IMR-90 (cell line): ENCODE results near the gene SLC24A3. TPM values are rescaled to one million over a fixed set of nuclear protein-coding genes. Genes with fewer than 3 reads are reported as not detected.

ENCODE experiments used
- ATAC-seq: fragments of 200-7000 bp; cut with Tn5 transposase; 2 replicates; pipeline ENCODE4 v1.9.1; 2020; ENCODE audit warnings: low read depth, mild to moderate bottlenecking, moderate library complexity
- BruUV-seq: library from RNA; stranded (reverse); fragments of 400-500 nt; replicated peaks from 2 replicates; lab custom pipeline; 2021; lab: Mats Ljungman, UMichigan
- CTCF ChIA-PET: fragments of 300-600 bp; formaldehyde crosslinking; extraction: SDS; loops from one replicate; lab custom pipeline; 2021; ENCODE audit warnings: antibody characterized with exemption; lab: Yijun Ruan, JAX
- POLR2A ChIA-PET: fragments of 300-600 bp; sonication (Branson Sonifier 250); formaldehyde crosslinking; loops from one replicate; lab custom pipeline; 2022; ENCODE audit warnings: antibody characterized with exemption; ENCODE audit not compliant: unreplicated experiment; lab: Charles Lee
- DNase-seq: peaks from one replicate; pipeline ENCODE4 v3.0.0; 2013
- H2AFZ ChIP-seq: replicated peaks from 2 replicates; pipeline ENCODE3; 2013; ENCODE audit warnings: low read length, mild to moderate bottlenecking; ENCODE audit not compliant: poor library complexity
- H2AK5ac ChIP-seq: 2 replicates; pipeline ENCODE4 v1.6.1; 2013; ENCODE audit warnings: low read depth, low read length, inconsistent platforms
- H2AK9ac ChIP-seq: replicated peaks from 2 replicates; pipeline ENCODE3; 2013; ENCODE audit warnings: mild to moderate bottlenecking, low read depth, low read length, moderate library complexity; ENCODE audit not compliant: poor library complexity
- H2BK120ac ChIP-seq: 2 replicates; pipeline ENCODE4 v1.6.1; 2013; ENCODE audit warnings: low read depth, low read length, inconsistent platforms
- H2BK15ac ChIP-seq: 3 replicates; pipeline ENCODE4 v1.6.1; 2013; ENCODE audit warnings: low read depth, low read length, inconsistent platforms
- H2BK20ac ChIP-seq: 2 replicates; pipeline ENCODE4 v1.6.1; 2013; ENCODE audit warnings: low read depth, mild to moderate bottlenecking, inconsistent platforms, low read length, moderate library complexity
- H2BK5ac ChIP-seq: 2 replicates; pipeline ENCODE4 v1.6.1; 2013; ENCODE audit warnings: mild to moderate bottlenecking, low read depth, low read length, inconsistent platforms; ENCODE audit not compliant: poor library complexity, severe bottlenecking
- H3K14ac ChIP-seq: replicated peaks from 2 replicates; pipeline ENCODE4 v1.6.1; 2013; ENCODE audit warnings: low read depth, low read length, inconsistent platforms
- H3K18ac ChIP-seq: 2 replicates; pipeline ENCODE4 v1.6.1; 2013; ENCODE audit warnings: low read depth, low read length, control low read depth
- H3K23ac ChIP-seq: 2 replicates; pipeline ENCODE4 v1.6.1; 2013; ENCODE audit warnings: low read depth, low read length, inconsistent platforms
- H3K27ac ChIP-seq: 2 replicates; pipeline ENCODE4 v1.5.1; 2013; ENCODE audit warnings: mild to moderate bottlenecking, control low read depth, low read length; ENCODE audit not compliant: insufficient read depth
- H3K27me3 ChIP-seq: 2 replicates; pipeline ENCODE4 v1.6.1; 2013; ENCODE audit warnings: low read length; ENCODE audit not compliant: control insufficient read depth, insufficient read depth
- H3K36me3 ChIP-seq: 2 replicates; pipeline ENCODE4 v1.6.1; 2013; ENCODE audit warnings: low read length, mixed read lengths; ENCODE audit not compliant: control insufficient read depth, insufficient read depth
- H3K4ac ChIP-seq: 2 replicates; pipeline ENCODE4 v1.6.1; 2013; ENCODE audit warnings: low read depth, low read length, inconsistent platforms
- H3K4me1 ChIP-seq: 2 replicates; pipeline ENCODE4 v1.6.1; 2013; ENCODE audit warnings: low read length, mixed read lengths; ENCODE audit not compliant: control insufficient read depth, insufficient read depth
- H3K4me2 ChIP-seq: 2 replicates; pipeline ENCODE4 v1.6.1; 2013; ENCODE audit warnings: low read depth, mild to moderate bottlenecking, control low read depth, low read length, moderate library complexity
- H3K4me3 ChIP-seq: 2 replicates; pipeline ENCODE4 v1.5.1; 2013; ENCODE audit warnings: low read depth, mild to moderate bottlenecking, control low read depth, low read length, moderate library complexity; ENCODE audit not compliant: insufficient read depth
- H3K56ac ChIP-seq: 2 replicates; pipeline ENCODE4 v1.6.1; 2013; ENCODE audit warnings: low read length, inconsistent platforms; ENCODE audit not compliant: insufficient read depth; ENCODE audit errors: extremely low read depth
- H3K79me1 ChIP-seq, 2 experiments: 2 replicates each; pipeline ENCODE4 v1.6.1; 2013; ENCODE audit warnings: low read length in 2 of 2, inconsistent platforms in 1 of 2, low read depth in 1 of 2
- H3K9ac ChIP-seq: 2 replicates; pipeline ENCODE4 v1.6.1; 2013; ENCODE audit warnings: low read depth, low read length, control low read depth
- H3K9me1 ChIP-seq: 2 replicates; pipeline ENCODE4 v1.6.1; 2013; ENCODE audit warnings: low read length, inconsistent platforms; ENCODE audit not compliant: insufficient read depth
- H3K9me3 ChIP-seq: 2 replicates; pipeline ENCODE4 v1.6.1; 2013; ENCODE audit warnings: low read length; ENCODE audit not compliant: control insufficient read depth, insufficient read depth
- H4K20me1 ChIP-seq: 2 replicates; pipeline ENCODE4 v1.6.1; 2013; ENCODE audit warnings: low read length, inconsistent platforms; ENCODE audit not compliant: insufficient read depth
- H4K5ac ChIP-seq: 2 replicates; pipeline ENCODE4 v1.6.1; 2013; ENCODE audit warnings: mild to moderate bottlenecking, low read depth, low read length, control low read depth
- H4K8ac ChIP-seq, 2 experiments: 2 replicates each; pipeline ENCODE4 v1.6.1; 2013; ENCODE audit warnings: low read depth in 2 of 2, low read length in 2 of 2, control low read depth in 1 of 2, inconsistent platforms in 1 of 2
- H4K91ac ChIP-seq: 2 replicates; pipeline ENCODE4 v1.6.1; 2013; ENCODE audit warnings: low read depth, low read length, inconsistent platforms; ENCODE audit not compliant: insufficient read depth
- BHLHE40 ChIP-seq: fragments of 150-350 bp; IDR thresholded peaks from 2 replicates; pipeline ENCODE4 v1.6.1; 2016; ENCODE audit warnings: mild to moderate bottlenecking, low read depth, low read length
- CEBPB ChIP-seq: IDR thresholded peaks from 2 replicates; pipeline ENCODE4 v1.6.1; 2012; ENCODE audit warnings: low read depth, low read length, improper control_type of control experiment
- CHD1 ChIP-seq: IDR thresholded peaks from 2 replicates; pipeline ENCODE4 v1.6.1; 2012; ENCODE audit warnings: low read depth, low read length, improper control_type of control experiment
- CTCF ChIP-seq: conservative IDR thresholded peaks from 2 replicates; pipeline ENCODE4 v1.5.1; 2012; ENCODE audit warnings: mild to moderate bottlenecking, low read depth, low read length, improper control_type of control experiment
- FOS ChIP-seq: fragments of 150-350 bp; IDR thresholded peaks from 2 replicates; pipeline ENCODE4 v1.6.1; 2016; ENCODE audit warnings: low read depth, low read length
- MAFK ChIP-seq: IDR thresholded peaks from 2 replicates; pipeline ENCODE4 v1.6.1; 2012; ENCODE audit warnings: low read depth, low read length, improper control_type of control experiment
- MAZ ChIP-seq: IDR thresholded peaks from 2 replicates; pipeline ENCODE4 v1.6.1; 2012; ENCODE audit warnings: low read depth, mild to moderate bottlenecking, low read length, improper control_type of control experiment, moderate library complexity, borderline replicate concordance
- MXI1 ChIP-seq: IDR thresholded peaks from 2 replicates; pipeline ENCODE4 v1.6.1; 2012; ENCODE audit warnings: low read depth, mild to moderate bottlenecking, low read length, moderate library complexity, borderline replicate concordance
- NFE2L2 ChIP-seq: fragments of 150-350 bp; IDR thresholded peaks from 2 replicates; pipeline ENCODE4 v1.6.1; 2016; ENCODE audit warnings: low read depth, mild to moderate bottlenecking, low read length
- POLR2A ChIP-seq: IDR thresholded peaks from 2 replicates; pipeline ENCODE4 v1.6.1; 2012; ENCODE audit warnings: mild to moderate bottlenecking, low read depth, low read length
- RAD21 ChIP-seq: IDR thresholded peaks from 2 replicates; pipeline ENCODE4 v1.6.1; 2012; ENCODE audit warnings: low read length, improper control_type of control experiment
- RCOR1 ChIP-seq: IDR thresholded peaks from 2 replicates; pipeline ENCODE4 v1.6.1; 2012; ENCODE audit warnings: mild to moderate bottlenecking, low read length, improper control_type of control experiment; ENCODE audit not compliant: insufficient replicate concordance
- RFX5 ChIP-seq: IDR thresholded peaks from 2 replicates; pipeline ENCODE4 v1.8.0; 2012; ENCODE audit warnings: low read depth, mild to moderate bottlenecking, low read length, moderate library complexity
- SMC3 ChIP-seq: fragments of 150-350 bp; IDR thresholded peaks from 2 replicates; pipeline ENCODE4 v1.6.1; 2016; ENCODE audit warnings: low read depth, mild to moderate bottlenecking, antibody characterized with exemption, low read length, moderate library complexity
- WGBS, 2 experiments: methylation state at CpG; one replicate each; pipeline versions ENCODE4 v1.1.5 to v1.1.7; 2013; ENCODE audit warnings: missing lambda C conversion rate in 2 of 2; ENCODE audit not compliant: insufficient read length in 1 of 2; ENCODE audit errors: extremely low coverage in 2 of 2; 5-methylcytosine and 5-hydroxymethylcytosine counted together
- dilution Hi-C: fragments of 300-500 bp; cut with HindIII; formaldehyde crosslinking; loops from one replicate; pipeline ENCODE4 v1.14.3; 2018; ENCODE audit warnings: low sequenced_read_pairs; ENCODE audit not compliant: unreplicated experiment
- in situ Hi-C: fragments of 300-500 bp; cut with MboI; formaldehyde crosslinking; loops from 3 replicates; pipeline ENCODE4 v1.14.3; 2019; ENCODE audit warnings: low sequenced_read_pairs, inconsistent platforms, mixed read lengths
- intact Hi-C: fragments of 100-400 bp; cut with micrococcal nuclease; formaldehyde crosslinking; loops from 2 replicates; pipeline ENCODE4 v1.10.0; 2022
- polyA plus RNA-seq, 3 experiments: library from polyadenylated mRNA; depleted of rRNA; stranded (reverse); fragments of >200 nt; gene quantifications; 2 replicates each; pipeline ENCODE4 v1.2.3, GENCODE V29; 2012; ENCODE audit warnings: low replicate concordance in 1 of 3
- total RNA-seq: library from RNA; depleted of rRNA; stranded (reverse); fragments of >200 nt; gene quantifications from 2 replicates; pipeline ENCODE4 v1.2.3, GENCODE V29; 2012
- TF ChIP-seq, protein P1 (sequence below): fragments of 150-350 bp; IDR thresholded peaks from 2 replicates; pipeline ENCODE4 v1.6.1; 2017; ENCODE audit warnings: mild to moderate bottlenecking, antibody characterized with exemption, low read length, low read depth
- TF ChIP-seq, protein P2 (sequence below): fragments of 150-350 bp; IDR thresholded peaks from 2 replicates; pipeline ENCODE4 v1.6.1; 2016; ENCODE audit warnings: low read depth, mild to moderate bottlenecking, low read length, moderate library complexity, borderline replicate concordance

SLC24A3 gene
- total and polyA plus RNA-seq, 2 of the 4 experiments (the other 2 are of a cell fraction) = not detected

- in situ Hi-C loops (no loop called here), intact Hi-C loops (no loop called here), dilution Hi-C loops (no loop called here)
- H2BK120ac ChIP-seq = no peak overlapping the region
- no peak overlapping the region for H2AFZ ChIP-seq
- no peak overlapping the region for H4K5ac ChIP-seq
- CTCF ChIA-PET = no interaction called here
- ATAC-seq = no peak
- TF ChIP-seq, protein P1, sequence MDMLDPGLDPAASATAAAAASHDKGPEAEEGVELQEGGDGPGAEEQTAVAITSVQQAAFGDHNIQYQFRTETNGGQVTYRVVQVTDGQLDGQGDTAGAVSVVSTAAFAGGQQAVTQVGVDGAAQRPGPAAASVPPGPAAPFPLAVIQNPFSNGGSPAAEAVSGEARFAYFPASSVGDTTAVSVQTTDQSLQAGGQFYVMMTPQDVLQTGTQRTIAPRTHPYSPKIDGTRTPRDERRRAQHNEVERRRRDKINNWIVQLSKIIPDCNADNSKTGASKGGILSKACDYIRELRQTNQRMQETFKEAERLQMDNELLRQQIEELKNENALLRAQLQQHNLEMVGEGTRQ = no peak
- TF ChIP-seq SMC3 = no peak
- TF ChIP-seq, protein P2, sequence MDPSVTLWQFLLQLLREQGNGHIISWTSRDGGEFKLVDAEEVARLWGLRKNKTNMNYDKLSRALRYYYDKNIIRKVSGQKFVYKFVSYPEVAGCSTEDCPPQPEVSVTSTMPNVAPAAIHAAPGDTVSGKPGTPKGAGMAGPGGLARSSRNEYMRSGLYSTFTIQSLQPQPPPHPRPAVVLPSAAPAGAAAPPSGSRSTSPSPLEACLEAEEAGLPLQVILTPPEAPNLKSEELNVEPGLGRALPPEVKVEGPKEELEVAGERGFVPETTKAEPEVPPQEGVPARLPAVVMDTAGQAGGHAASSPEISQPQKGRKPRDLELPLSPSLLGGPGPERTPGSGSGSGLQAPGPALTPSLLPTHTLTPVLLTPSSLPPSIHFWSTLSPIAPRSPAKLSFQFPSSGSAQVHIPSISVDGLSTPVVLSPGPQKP = no peak
- no peak for TF ChIP-seq MAZ
- TF ChIP-seq RCOR1 = no peak
- TF ChIP-seq POLR2A = no peak
- no peak for TF ChIP-seq RFX5
- no peak for TF ChIP-seq FOS
- TF ChIP-seq RAD21 = no peak
- no peak for TF ChIP-seq MXI1
- TF ChIP-seq NFE2L2 = no peak
- TF ChIP-seq MAFK = no peak
- no peak for TF ChIP-seq CEBPB
- TF ChIP-seq CHD1 = no peak
- no peak for TF ChIP-seq CTCF
- TF ChIP-seq BHLHE40 = no peak
- H3K4me3 ChIP-seq = no peak overlapping the region
- no peaks in the 10 kb centered on the region for H3K79me1 ChIP-seq
- no CpG with 5 or more reads among the region's 6 CpGs for WGBS, 2 experiments
- no peaks in the 10 kb centered on the region for H4K20me1 ChIP-seq
- no peak overlapping the region for H3K4ac ChIP-seq
- no peak overlapping the region for H3K56ac ChIP-seq
- no peak overlapping the region for H3K18ac ChIP-seq
- H3K36me3 ChIP-seq = no peaks in the 10 kb centered on the region
- BruUV-seq = no TSS peak
- no peaks in the 10 kb centered on the region for H3K4me1 ChIP-seq
- H2BK15ac ChIP-seq = no peak overlapping the region
- no peaks in the 10 kb centered on the region for H3K9me3 ChIP-seq
- DNase-seq = no peak
- H3K9me1 ChIP-seq = no peaks in the 10 kb centered on the region
- no peak overlapping the region for H2AK5ac ChIP-seq
- no peak overlapping the region for H2AK9ac ChIP-seq
- H4K8ac ChIP-seq = no peak overlapping the region
- no peak overlapping the region for H3K4me2 ChIP-seq
- no peak overlapping the region for H3K23ac ChIP-seq
- H2BK5ac ChIP-seq = no peak overlapping the region
- H3K27ac ChIP-seq = no peak overlapping the region
- POLR2A ChIA-PET = no interaction called here
- no peak overlapping the region for H4K91ac ChIP-seq
- H2BK20ac ChIP-seq = no peak overlapping the region
- H3K9ac ChIP-seq = no peak overlapping the region
- no peak overlapping the region for H3K14ac ChIP-seq
- H3K27me3 ChIP-seq = no peaks in the 10 kb centered on the region; the same call in 1 of the 2 replicates
Measured at GRCh38 chr20:19543101-19543500, 330.7 kb downstream of the SLC24A3 start.
